GM19193 (cell line): Measurements from ENCODE around the gene CLEC11A.

Source experiments
- POLR2A ChIP-seq: IDR thresholded peaks from 4 replicates; pipeline ENCODE4 v1.6.1; 2011; ENCODE audit not compliant: insufficient read depth, insufficient read length; ENCODE audit errors: extremely low read depth

The CLEC11A gene, protein sequence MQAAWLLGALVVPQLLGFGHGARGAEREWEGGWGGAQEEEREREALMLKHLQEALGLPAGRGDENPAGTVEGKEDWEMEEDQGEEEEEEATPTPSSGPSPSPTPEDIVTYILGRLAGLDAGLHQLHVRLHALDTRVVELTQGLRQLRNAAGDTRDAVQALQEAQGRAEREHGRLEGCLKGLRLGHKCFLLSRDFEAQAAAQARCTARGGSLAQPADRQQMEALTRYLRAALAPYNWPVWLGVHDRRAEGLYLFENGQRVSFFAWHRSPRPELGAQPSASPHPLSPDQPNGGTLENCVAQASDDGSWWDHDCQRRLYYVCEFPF

DNA sequence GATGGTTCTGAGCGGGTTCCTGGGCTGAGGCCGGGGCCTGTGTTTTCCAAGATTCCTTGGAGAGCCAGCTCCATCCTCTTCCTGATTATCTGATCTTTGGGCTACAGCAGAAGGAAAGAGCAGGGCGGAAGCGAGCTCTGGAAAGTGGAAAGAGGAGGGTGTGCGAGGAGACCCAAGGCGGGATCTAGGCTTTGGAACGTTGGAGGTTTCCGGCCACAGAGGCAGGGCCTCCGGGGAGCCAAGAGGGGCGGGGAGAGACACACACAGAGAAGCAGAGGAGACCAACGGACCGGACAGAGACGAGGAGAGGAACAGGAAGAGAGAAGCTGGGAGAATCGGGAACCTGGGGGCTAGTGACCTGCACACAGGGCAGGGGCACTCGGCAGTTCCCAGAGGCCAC lies at the start of gene CLEC11A:
Gene CLEC11A (plus strand): TSS at position 296 of the 400 bp plus-strand sequence. CDS start 162 bp downstream, outside the sequence.
- TF ChIP-seq POLR2A = no peak

DNA sequence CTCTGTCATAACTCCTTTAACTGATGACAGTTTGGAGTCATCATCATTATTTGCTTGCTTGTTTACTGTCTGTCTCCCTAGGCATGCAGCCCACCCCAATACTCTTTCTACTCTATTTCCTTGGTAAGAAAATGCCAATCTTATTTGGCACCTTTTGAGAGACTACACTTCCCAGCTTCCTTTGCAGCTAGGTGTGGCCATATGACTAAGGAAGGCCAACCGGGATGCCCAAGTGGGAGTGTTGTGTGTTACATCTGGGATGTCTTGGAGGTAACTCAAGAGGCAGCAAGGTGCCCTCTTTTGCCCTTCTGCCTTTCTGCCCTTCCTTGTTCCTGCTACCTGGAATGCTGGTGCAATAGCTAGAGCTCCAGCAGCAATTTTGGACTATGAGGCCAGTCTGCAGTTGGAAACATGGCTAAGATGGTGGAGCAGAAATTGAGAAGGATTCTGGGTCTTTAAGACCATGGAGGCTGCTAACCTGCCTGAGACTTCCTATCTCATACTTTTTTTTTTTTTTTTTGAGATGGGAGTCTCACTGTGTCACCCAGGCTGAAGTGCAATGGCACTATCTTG lies 46.5 kb upstream of the CLEC11A start:
- TF ChIP-seq POLR2A = no peak

DNA sequence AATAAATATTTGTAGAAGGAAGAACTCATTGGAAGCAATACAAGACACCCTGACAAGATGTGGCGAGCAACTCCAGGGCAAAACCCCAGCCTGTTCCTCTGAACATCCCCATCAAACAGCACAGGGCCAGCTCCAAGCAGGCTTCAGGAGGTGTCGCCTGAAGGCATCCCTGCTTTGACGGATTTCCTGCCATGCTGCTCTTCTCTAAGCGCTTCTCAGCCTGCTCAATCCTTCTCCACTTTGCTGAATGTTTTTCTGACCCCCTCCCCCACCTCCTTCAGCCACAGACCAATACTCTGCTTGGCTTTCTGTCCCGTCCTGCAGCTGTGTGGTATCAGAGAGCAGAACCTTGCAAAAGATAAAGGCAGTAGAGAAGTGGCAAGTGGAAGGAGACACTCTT lies 45.5 kb upstream of the CLEC11A start:
- TF ChIP-seq POLR2A = no peak

DNA sequence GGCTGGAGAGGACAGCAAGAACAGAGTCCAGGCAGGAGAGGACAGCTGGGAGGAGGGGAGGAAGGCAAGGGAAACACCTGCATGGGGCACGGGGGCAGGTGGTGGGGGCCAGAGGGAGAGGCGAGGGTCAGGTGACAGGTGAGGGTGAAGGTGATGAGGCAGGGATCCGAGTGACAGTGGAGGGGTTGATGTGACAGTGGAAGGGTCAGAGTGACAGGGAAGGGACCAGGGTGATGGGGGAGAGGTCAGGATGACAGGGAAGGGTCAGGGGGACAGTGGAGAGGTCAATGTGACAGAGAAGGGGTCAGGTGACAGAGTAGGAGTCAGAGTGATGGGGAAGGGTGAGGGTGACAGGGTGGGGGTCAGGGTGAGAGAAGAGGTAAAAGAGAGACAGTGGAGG lies 44.8 kb upstream of the CLEC11A start:
- TF ChIP-seq POLR2A = no peak

DNA sequence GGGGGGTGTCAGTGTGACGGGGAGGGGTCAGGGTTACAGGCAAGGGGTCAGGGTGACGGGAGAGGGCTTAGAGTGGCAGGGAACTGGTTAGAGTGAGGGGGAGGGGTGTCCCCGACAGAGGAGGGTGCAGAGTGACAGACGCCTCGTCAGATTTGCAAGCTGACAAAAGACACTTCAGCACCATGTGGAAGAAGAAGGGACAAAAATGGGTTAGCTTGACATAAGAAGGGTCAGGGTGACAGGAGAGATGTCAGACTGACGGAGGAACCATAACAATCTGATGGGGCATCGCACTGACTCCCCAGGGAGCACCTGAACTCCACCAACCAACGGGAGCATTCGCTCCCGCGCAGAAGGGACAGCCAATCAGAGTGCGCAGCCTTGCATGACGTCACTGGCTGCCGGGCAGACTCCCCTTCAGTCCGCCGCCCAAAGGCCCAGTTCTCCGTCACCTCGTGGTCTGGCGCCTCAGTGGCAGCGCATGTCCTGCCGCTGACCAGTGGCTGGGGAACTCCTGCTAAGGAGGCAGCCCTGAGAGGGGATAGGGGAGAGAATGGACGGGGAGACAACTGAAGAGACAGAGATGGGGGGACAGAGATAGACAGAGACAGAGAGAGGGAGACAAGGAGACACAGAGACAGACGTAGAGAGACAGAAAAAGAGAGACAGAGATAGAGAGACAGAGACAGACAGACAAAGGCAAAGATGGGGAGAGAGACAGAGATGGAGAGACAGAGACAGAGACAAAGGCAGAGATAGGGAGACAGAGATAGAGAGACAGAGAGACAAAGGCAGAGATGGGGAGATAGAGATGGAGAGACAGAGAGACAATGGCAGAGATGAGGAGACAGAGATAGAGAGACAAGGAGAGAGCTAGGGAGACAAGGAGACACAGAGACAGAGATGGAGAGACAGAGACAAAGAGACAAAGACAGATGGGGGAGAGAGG lies 43.7 kb upstream of the CLEC11A start:
- no peak for TF ChIP-seq POLR2A

DNA sequence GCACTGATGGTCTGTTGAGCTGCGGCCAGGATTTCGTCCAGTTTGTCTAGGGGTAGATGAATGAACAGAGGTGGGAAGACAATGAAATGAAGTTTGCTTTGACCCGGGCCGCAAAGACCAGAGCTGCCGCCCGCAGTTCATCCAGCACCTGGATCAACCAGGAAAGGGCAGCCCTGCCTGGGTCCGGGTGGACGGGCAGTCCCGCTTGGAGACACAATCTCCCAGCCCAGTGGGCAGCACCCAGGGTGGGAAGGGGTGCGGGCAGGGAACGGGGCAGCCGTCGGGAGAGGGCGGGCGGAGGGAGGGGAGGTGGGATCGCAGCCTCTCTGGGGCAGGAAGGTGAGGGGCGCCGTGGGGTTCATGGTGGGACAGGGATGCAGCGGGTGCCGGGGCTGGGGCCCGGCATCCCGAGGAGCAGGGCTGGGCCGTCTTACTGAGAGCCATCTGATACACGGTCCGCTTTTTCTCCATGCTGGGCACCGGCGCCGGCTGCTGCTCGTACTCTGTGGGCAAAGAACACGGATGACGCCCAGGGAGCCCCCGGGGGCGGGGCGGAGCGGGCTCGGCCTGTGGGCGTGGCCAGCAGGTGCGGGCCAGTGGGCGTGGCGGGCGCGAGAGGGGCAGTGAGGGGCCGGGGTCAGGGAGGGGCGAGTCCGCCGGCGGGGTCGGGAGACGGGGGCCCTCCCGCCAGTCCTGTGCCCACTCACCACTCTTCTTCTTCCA lies 36.7 kb upstream of the CLEC11A start:
- TF ChIP-seq POLR2A = no peak

DNA sequence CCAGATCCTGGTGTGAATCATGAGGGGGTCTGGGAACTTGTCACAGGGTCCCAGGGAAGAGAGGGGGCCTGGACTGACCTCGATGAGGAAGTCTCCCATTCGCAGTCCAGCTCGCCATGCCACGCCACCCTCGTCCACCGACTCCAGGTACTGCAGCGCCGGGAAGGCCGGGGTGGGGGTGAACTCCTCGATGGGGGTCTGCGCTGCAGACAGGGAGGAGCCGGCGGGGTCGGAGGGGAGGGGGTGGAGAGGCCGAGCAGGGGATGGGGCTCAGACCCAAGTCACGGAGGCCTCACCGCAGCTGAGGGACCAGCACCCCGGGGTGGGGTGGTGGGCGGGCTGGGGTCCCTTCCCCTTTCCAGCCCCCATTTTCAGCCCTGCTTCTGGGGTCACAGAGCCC lies 34.4 kb upstream of the CLEC11A start:
- TF ChIP-seq POLR2A = no peak

DNA sequence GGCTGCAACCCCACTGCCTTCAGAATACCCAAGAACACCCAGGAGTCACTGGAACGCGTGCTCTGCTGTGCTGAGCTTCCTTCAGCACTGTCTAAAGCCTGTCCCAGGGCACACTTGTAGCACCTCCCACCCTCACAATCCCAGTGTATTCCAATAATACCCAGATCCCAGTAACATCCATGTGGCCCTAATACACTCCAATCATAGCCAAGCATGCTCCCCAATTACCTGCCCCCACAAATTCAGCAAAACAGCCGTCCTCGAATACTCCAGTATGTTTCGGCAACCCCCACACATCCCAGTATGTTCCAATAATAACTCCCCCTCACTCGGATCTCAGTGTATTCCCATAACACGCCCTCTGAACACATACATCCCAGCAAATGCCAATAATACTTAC lies 32.7 kb upstream of the CLEC11A start:
- TF ChIP-seq POLR2A = no peak

DNA sequence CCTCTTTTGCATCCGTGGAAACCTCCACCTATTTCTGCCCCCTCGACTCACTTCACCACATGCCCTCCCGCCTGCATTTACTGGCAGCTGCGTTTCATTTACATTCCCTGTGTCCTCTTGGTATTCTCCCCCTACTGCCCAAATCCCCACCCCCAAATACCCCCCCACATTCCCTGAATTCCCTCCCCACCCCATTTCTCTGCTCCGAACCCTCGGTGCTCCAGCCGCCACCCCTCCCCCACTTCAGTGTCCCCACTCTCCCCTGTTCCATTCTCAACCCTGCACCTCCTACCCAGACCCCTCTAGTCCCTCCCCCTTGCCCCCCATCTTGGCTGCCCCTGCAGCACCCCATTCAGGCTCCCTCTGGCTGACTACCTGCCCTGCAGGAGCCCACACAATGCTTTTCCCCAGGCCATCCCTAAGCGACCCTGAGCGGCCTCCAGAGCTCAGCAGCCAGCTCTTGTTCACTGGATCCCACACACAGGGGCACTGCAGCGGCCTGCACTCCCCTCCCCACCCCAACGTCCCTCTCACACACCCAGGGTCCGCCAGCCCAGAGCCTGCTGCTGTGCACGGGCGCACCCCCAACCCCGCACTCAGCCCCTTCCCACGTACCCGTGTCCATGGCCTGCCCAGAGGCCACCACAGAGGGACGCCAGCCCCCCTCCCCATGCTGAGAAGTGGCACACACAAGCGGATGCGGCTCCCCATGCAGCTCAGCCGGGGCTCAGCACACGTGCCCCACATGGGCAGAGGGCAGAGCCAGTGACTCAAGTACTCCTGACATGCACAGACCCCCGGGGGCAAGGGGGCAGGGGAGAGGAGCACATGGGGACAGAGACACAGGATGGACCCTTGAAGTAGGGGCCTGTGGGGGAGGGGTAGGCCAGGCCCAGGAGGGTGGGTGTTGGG lies 29.8 kb upstream of the CLEC11A start:
- TF ChIP-seq POLR2A = no peak

DNA sequence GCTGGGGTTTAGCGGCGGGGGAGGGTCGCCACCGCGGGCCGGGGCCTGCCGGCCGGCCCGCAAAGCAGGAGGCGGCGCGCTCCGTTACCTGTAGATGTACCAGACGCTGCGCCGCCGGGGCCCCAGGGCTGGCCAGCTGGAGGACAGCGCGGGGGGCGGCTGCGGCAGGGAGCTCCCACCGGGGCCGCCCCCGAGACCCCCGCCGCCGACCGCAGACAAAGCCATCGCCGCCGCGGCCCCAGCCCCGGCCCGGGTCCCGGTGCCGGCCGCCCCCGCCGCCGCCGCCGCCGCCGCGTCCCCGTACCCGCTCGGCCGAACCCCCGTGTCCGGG lies 28.4 kb upstream of the CLEC11A start:
- no peak for TF ChIP-seq POLR2A

DNA sequence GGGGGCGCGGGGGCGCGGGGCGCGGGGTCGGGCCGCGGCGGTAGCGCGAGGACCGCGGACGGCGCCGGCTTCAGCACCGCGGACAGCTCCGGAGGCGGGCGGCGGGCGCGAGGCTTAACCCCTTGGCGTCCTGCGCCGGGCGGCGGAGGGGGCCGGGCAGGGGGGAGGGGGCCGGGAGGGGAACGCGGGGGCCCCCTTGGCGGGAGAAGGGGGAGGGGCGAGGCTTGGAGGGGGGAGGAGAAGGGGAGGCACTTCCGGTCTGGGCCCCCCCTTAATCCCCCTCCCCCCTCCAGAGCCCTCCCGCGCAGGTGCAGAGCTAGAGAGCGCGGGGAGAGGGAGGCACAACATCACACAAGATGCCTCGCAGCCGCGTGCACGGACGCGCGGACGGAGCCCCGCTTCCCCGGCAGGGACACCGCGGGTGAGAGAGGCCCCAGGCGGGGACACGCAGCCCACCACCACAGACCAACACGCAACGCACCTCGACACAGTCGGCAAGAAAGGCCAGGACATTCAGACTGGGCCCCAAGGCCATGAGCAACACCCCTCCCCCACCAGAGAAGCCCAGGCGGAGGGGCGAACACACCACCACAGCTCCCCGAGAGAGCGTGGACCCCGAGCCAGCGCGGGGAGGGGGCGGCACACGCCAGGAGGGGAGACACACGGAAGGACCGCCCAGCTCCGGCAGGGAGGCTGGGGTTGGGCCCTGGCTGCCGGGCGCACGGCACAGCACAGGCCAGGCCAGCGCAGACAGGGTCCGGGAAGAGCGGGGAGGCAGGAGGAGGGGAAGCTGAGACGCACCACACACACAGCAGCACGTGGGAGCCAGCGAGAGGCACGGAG lies 27.7 kb upstream of the CLEC11A start:
- no peak for TF ChIP-seq POLR2A

DNA sequence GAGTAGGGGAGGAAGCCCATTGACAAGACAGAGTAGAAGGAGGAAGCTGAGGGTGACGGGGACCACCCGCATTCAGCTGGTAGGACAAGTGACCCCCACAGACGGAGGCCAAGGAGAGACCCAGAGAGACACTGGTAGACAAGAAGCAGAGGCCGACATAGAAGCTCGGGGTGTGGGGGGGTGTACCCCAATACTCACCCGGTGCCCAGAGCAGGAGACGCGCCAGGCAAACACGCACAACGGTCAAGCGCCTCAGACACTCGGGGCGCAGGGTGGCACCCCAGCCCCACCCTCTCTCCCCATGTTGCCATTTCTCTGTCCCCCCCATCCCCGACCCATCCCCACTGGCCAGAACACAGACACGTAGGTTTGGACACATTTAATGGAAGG lies 27.1 kb upstream of the CLEC11A start:
- no peak for TF ChIP-seq POLR2A
